Measurements from ENCODE around the gene E2F7.

- no peak for TF ChIP-seq POLR2A (IDR thresholded peaks at IDR 0.05)
- no peak for TF ChIP-seq CTCF (IDR thresholded peaks at IDR 0.05)
Measured at GRCh38 chr12:77062846-77063461, 2.4 kb downstream of the E2F7 start.
